Uterus (tissue), 2 donors: ENCODE data around the gene SERPIND1.

Experiments used
- CTCF ChIP-seq, 4 experiments: fragments of 200-600 bp in 2 of 4; fragments of 450-650 bp in 2 of 4; sonication (generic) in 2 of 4; IDR thresholded peaks; one replicate each; pipeline ENCODE4 v1.5.1; 2016 to 2019; ENCODE audit warnings: antibody characterized with exemption in 4 of 4, mild to moderate bottlenecking in 2 of 4, moderate library complexity in 1 of 4
- POLR2A ChIP-seq, 2 donors: fragments of 450-650 bp; IDR thresholded peaks; one replicate each; pipeline ENCODE4 v1.6.1; 2016; ENCODE audit warnings: antibody characterized with exemption in 2 of 2, mild to moderate bottlenecking in 1 of 2, moderate library complexity in 1 of 2

DNA sequence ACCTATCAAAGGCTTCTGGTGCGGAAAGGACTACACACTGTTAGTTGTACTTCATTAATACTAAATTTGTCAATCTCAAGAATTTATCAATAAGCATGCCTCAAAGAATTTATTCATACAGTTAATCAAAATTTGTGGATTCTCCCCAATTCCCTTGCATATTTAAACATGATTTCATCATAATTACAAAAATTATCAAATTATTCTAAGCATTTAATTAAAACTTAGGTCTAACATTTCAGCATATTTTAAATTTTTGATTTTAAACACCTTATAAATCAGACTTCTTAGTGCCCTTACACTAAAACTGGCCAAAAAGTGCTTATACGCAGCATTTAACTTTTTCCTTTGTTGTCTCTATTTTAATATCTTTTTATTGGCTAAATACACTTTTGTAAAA is 13.8 kb upstream of the SERPIND1 start:
- no peak for TF ChIP-seq CTCF (IDR thresholded peaks at IDR 0.05)
- no peak for TF ChIP-seq POLR2A (IDR thresholded peaks at IDR 0.05)
